ENCODE measurements around the gene SLC6A19. TPM values are rescaled to one million over a fixed set of nuclear protein-coding genes. Genes with fewer than 3 reads are reported as not detected.

Gene SLC6A19
- total and polyA plus RNA-seq, 9 of the 15 experiments (the other 6 are each of a cell fraction or from before 2014, with no cell fraction given) = 0.03 to 1.6 (median 0.59) TPM

DNA sequence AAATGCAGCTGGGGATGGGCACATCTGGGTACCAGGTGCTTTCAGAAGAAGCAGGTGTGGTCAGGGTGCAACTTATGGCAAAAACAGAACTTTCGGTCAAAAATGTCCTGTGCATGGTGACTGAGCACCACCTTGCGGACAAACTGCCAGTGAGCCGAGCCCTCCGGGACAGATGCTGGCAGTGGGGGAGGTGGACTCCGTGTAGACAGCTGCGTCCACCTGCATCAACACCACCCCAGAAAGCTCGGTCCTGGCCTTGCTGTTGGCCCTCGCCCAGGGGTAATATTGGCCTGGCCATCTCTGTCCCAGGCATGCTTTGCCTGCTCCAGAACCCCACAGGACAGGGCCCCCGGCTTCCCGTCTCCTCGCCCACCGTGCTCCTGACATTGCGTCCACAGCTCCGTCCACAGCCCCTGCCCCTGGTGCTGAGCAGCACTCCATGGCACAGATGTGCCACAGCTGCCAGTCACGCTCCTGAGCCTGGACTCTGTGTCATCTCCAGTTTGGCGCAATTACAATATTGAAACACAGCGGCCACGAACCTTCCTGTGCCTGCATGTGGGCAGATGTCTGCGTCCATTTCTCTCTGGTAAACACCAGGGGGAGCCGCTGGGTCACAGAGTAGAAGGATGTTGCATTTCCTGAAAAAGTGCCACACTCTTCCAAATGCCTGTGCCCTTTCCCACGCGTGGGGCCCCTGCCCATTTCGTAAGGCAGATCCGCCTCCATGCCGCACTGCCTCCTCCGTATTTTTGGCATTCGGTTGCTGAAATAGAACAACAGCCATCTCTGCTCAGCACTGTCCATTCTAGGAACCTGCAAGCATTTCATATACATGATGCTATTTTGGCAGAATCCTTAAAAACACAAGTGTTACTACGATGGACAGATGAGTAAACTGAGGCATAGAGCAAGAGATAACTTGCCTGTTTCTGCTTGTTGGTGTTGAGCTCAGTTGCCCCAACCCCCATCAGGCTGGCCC is 33.4 kb upstream of the SLC6A19 start (continued):
- TF ChIP-seq, protein P1, sequence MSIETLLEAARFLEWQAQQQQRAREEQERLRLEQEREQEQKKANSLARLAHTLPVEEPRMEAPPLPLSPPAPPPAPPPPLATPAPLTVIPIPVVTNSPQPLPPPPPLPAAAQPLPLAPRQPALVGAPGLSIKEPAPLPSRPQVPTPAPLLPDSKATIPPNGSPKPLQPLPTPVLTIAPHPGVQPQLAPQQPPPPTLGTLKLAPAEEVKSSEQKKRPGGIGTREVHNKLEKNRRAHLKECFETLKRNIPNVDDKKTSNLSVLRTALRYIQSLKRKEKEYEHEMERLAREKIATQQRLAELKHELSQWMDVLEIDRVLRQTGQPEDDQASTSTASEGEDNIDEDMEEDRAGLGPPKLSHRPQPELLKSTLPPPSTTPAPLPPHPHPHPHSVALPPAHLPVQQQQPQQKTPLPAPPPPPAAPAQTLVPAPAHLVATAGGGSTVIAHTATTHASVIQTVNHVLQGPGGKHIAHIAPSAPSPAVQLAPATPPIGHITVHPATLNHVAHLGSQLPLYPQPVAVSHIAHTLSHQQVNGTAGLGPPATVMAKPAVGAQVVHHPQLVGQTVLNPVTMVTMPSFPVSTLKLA (conservative IDR thresholded peaks at IDR 0.05) = no peak
- TF ChIP-seq, protein P2, sequence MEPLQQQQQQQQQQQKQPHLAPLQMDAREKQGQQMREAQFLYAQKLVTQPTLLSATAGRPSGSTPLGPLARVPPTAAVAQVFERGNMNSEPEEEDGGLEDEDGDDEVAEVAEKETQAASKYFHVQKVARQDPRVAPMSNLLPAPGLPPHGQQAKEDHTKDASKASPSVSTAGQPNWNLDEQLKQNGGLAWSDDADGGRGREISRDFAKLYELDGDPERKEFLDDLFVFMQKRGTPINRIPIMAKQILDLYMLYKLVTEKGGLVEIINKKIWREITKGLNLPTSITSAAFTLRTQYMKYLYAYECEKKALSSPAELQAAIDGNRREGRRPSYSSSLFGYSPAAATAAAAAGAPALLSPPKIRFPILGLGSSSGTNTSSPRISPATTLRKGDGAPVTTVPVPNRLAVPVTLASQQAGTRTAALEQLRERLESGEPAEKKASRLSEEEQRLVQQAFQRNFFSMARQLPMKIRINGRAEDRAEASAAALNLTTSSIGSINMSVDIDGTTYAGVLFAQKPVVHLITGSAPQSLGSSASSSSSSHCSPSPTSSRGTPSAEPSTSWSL (CRISPR knock-in tag; IDR thresholded peaks at IDR 0.05; ENCODE audit: borderline replicate concordance) = no peak
- TF ChIP-seq ZNF311 (CRISPR knock-in tag; IDR thresholded peaks at IDR 0.05) (no peak), SAP30 (IDR thresholded peaks at IDR 0.05; ENCODE audit: borderline replicate concordance, insufficient read depth, low read depth, low read length, poor library complexity, severe bottlenecking) (no peak), ZNF212 (CRISPR knock-in tag; IDR thresholded peaks at IDR 0.05) (no peak), GTF2F1 (IDR thresholded peaks at IDR 0.05; ENCODE audit: low read depth, low read length) (no peak), MECOM (CRISPR knock-in tag; IDR thresholded peaks at IDR 0.05) (no peak)
- TF ChIP-seq, protein P3, sequence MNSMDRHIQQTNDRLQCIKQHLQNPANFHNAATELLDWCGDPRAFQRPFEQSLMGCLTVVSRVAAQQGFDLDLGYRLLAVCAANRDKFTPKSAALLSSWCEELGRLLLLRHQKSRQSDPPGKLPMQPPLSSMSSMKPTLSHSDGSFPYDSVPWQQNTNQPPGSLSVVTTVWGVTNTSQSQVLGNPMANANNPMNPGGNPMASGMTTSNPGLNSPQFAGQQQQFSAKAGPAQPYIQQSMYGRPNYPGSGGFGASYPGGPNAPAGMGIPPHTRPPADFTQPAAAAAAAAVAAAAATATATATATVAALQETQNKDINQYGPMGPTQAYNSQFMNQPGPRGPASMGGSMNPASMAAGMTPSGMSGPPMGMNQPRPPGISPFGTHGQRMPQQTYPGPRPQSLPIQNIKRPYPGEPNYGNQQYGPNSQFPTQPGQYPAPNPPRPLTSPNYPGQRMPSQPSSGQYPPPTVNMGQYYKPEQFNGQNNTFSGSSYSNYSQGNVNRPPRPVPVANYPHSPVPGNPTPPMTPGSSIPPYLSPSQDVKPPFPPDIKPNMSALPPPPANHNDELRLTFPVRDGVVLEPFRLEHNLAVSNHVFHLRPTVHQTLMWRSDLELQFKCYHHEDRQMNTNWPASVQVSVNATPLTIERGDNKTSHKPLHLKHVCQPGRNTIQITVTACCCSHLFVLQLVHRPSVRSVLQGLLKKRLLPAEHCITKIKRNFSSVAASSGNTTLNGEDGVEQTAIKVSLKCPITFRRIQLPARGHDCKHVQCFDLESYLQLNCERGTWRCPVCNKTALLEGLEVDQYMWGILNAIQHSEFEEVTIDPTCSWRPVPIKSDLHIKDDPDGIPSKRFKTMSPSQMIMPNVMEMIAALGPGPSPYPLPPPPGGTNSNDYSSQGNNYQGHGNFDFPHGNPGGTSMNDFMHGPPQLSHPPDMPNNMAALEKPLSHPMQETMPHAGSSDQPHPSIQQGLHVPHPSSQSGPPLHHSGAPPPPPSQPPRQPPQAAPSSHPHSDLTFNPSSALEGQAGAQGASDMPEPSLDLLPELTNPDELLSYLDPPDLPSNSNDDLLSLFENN (IDR thresholded peaks at IDR 0.05; ENCODE audit: low read depth in 2 of 2, low read length in 2 of 2) = no peak
- TF ChIP-seq, protein P4, sequence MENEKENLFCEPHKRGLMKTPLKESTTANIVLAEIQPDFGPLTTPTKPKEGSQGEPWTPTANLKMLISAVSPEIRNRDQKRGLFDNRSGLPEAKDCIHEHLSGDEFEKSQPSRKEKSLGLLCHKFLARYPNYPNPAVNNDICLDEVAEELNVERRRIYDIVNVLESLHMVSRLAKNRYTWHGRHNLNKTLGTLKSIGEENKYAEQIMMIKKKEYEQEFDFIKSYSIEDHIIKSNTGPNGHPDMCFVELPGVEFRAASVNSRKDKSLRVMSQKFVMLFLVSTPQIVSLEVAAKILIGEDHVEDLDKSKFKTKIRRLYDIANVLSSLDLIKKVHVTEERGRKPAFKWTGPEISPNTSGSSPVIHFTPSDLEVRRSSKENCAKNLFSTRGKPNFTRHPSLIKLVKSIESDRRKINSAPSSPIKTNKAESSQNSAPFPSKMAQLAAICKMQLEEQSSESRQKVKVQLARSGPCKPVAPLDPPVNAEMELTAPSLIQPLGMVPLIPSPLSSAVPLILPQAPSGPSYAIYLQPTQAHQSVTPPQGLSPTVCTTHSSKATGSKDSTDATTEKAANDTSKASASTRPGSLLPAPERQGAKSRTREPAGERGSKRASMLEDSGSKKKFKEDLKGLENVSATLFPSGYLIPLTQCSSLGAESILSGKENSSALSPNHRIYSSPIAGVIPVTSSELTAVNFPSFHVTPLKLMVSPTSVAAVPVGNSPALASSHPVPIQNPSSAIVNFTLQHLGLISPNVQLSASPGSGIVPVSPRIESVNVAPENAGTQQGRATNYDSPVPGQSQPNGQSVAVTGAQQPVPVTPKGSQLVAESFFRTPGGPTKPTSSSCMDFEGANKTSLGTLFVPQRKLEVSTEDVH (IDR thresholded peaks at IDR 0.05; ENCODE audit: low read depth, partially characterized antibody) = no peak
- TF ChIP-seq, protein P5, sequence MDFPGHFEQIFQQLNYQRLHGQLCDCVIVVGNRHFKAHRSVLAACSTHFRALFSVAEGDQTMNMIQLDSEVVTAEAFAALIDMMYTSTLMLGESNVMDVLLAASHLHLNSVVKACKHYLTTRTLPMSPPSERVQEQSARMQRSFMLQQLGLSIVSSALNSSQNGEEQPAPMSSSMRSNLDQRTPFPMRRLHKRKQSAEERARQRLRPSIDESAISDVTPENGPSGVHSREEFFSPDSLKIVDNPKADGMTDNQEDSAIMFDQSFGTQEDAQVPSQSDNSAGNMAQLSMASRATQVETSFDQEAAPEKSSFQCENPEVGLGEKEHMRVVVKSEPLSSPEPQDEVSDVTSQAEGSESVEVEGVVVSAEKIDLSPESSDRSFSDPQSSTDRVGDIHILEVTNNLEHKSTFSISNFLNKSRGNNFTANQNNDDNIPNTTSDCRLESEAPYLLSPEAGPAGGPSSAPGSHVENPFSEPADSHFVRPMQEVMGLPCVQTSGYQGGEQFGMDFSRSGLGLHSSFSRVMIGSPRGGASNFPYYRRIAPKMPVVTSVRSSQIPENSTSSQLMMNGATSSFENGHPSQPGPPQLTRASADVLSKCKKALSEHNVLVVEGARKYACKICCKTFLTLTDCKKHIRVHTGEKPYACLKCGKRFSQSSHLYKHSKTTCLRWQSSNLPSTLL (IDR thresholded peaks at IDR 0.05) = no peak
- TF ChIP-seq, protein P6, sequence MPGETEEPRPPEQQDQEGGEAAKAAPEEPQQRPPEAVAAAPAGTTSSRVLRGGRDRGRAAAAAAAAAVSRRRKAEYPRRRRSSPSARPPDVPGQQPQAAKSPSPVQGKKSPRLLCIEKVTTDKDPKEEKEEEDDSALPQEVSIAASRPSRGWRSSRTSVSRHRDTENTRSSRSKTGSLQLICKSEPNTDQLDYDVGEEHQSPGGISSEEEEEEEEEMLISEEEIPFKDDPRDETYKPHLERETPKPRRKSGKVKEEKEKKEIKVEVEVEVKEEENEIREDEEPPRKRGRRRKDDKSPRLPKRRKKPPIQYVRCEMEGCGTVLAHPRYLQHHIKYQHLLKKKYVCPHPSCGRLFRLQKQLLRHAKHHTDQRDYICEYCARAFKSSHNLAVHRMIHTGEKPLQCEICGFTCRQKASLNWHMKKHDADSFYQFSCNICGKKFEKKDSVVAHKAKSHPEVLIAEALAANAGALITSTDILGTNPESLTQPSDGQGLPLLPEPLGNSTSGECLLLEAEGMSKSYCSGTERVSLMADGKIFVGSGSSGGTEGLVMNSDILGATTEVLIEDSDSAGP (CRISPR knock-in tag; IDR thresholded peaks at IDR 0.05) = 0 out of 2 replicates have a peak, but pooled peaks have one; percentile 52

Measured in K562 (cell line).